GM23338 (cell line): ENCODE data around the gene SMCO2. TPM values are rescaled to one million over a fixed set of nuclear protein-coding genes. Genes with fewer than 3 reads are reported as not detected.

Experiments used
- ATAC-seq: fragments of 200-7000 bp; cut with Tn5 transposase; 3 replicates; pipeline ENCODE4 v1.9.1; 2020
- DNase-seq: peaks from one replicate; pipeline ENCODE4 v3.0.0-alpha.2; 2015; ENCODE audit warnings: low spot score
- H2AFZ ChIP-seq: fragments of 200-600 bp; sonication (generic); 2 replicates; pipeline ENCODE4 v1.8.0; 2016; ENCODE audit warnings: antibody characterized with exemption, mild to moderate bottlenecking, moderate library complexity
- H3F3A ChIP-seq: fragments of 200-600 bp; sonication (generic); replicated peaks from 2 replicates; pipeline ENCODE4 v1.8.0; 2017; ENCODE audit warnings: antibody characterized with exemption, mixed run types, low read depth
- H3K27ac ChIP-seq: fragments of 200-600 bp; sonication (generic); 2 replicates; pipeline ENCODE4 v1.6.1; 2016; ENCODE audit warnings: low read depth
- H3K27me3 ChIP-seq: fragments of 200-600 bp; sonication (generic); 2 replicates; pipeline ENCODE4 v1.8.0; 2016; ENCODE audit warnings: mild to moderate bottlenecking, mixed run types, moderate library complexity; ENCODE audit not compliant: insufficient read depth
- H3K36me3 ChIP-seq: fragments of 200-600 bp; sonication (generic); 2 replicates; pipeline ENCODE4 v1.8.0; 2016; ENCODE audit warnings: mild to moderate bottlenecking; ENCODE audit not compliant: insufficient read depth
- H3K4me1 ChIP-seq: fragments of 200-600 bp; sonication (generic); 2 replicates; pipeline ENCODE4 v1.8.0; 2016; ENCODE audit warnings: mild to moderate bottlenecking, moderate library complexity; ENCODE audit not compliant: insufficient read depth
- H3K4me2 ChIP-seq: fragments of 200-600 bp; sonication (generic); 2 replicates; pipeline ENCODE4 v1.7.1; 2017; ENCODE audit warnings: mixed run types
- H3K4me3 ChIP-seq: fragments of 200-600 bp; sonication (generic); 2 replicates; pipeline ENCODE4 v1.6.1; 2016; ENCODE audit warnings: mixed run types
- H3K79me2 ChIP-seq: fragments of 200-600 bp; sonication (generic); replicated peaks from 2 replicates; pipeline ENCODE4 v1.8.0; 2017; ENCODE audit warnings: mild to moderate bottlenecking; ENCODE audit not compliant: insufficient read depth
- H3K9me2 ChIP-seq: fragments of 200-600 bp; sonication (generic); 2 replicates; pipeline ENCODE4 v1.8.0; 2017; ENCODE audit not compliant: insufficient read depth
- H4K20me1 ChIP-seq: fragments of 200-600 bp; sonication (generic); replicated peaks from 2 replicates; pipeline ENCODE4 v1.8.0; 2017; ENCODE audit warnings: mild to moderate bottlenecking; ENCODE audit not compliant: insufficient read depth
- H3K27ac Mint-ChIP-seq: 2 replicates; pipeline ENCODE4 v1.8.0; 2020; ENCODE audit warnings: inconsistent platforms, mild to moderate bottlenecking, moderate library complexity, mixed read lengths
- H3K27me3 Mint-ChIP-seq: 3 replicates; pipeline ENCODE4 v1.8.0; 2022; ENCODE audit warnings: low read depth, mild to moderate bottlenecking, moderate library complexity, mixed read lengths, inconsistent platforms; ENCODE audit not compliant: insufficient read depth, poor library complexity
- H3K36me3 Mint-ChIP-seq: 3 replicates; pipeline ENCODE4 v1.8.0; 2021; ENCODE audit warnings: low read depth, mild to moderate bottlenecking, inconsistent platforms, moderate library complexity, mixed read lengths
- H3K4me1 Mint-ChIP-seq: 3 replicates; pipeline ENCODE4 v1.8.0; 2020; ENCODE audit warnings: mild to moderate bottlenecking, inconsistent platforms, mixed read lengths
- H3K4me3 Mint-ChIP-seq: 3 replicates; pipeline ENCODE4 v1.8.0; 2021; ENCODE audit warnings: moderate library complexity, mild to moderate bottlenecking, inconsistent platforms, mixed read lengths
- H3K9me3 Mint-ChIP-seq: 3 replicates; pipeline ENCODE4 v1.8.0; 2020; ENCODE audit warnings: moderate library complexity, mild to moderate bottlenecking, inconsistent platforms, mixed read lengths
- CREB1 ChIP-seq: fragments of 250-450 bp; sonication (Bioruptor Pico); IDR thresholded peaks from 2 replicates; pipeline ENCODE4 v1.5.0; 2020; ENCODE audit warnings: low read depth, mild to moderate bottlenecking, moderate library complexity
- CTCF ChIP-seq, 2 experiments: fragments of 200-600 bp in 1 of 2; sonication (generic) in 1 of 2; conservative IDR thresholded peaks; 2 replicates each; pipeline versions ENCODE4 v1.5.1 to v1.6.1; 2016 to 2017; ENCODE audit warnings: antibody characterized with exemption in 2 of 2, low read depth in 2 of 2, mild to moderate bottlenecking in 2 of 2, moderate library complexity in 1 of 2
- EZH2phosphoT487 ChIP-seq: fragments of 200-600 bp; sonication (generic); IDR thresholded peaks from one replicate; pipeline ENCODE4 v1.8.1; 2018; ENCODE audit warnings: antibody characterized with exemption; ENCODE audit not compliant: unreplicated experiment
- JUNB ChIP-seq: IDR thresholded peaks from one replicate; pipeline ENCODE4 v1.6.1; 2016; ENCODE audit warnings: antibody characterized with exemption; ENCODE audit not compliant: unreplicated experiment
- POLR2AphosphoS5 ChIP-seq: IDR thresholded peaks from 2 replicates; pipeline ENCODE4 v1.6.1; 2016; ENCODE audit warnings: antibody characterized with exemption, low read depth
- REST ChIP-seq: IDR thresholded peaks from one replicate; pipeline ENCODE4 v1.6.1; 2018; ENCODE audit warnings: antibody characterized with exemption; ENCODE audit not compliant: unreplicated experiment
- STAT1 ChIP-seq: IDR thresholded peaks from one replicate; pipeline ENCODE4 v1.6.1; 2016; ENCODE audit warnings: antibody characterized with exemption; ENCODE audit not compliant: unreplicated experiment
- ZNF114 ChIP-seq: fragments of 250-450 bp; sonication (Bioruptor Pico); IDR thresholded peaks from 2 replicates; pipeline ENCODE4 v1.5.0; 2020; ENCODE audit warnings: mild to moderate bottlenecking, moderate library complexity
- ZNF331 ChIP-seq: fragments of 250-450 bp; sonication (Bioruptor Pico); IDR thresholded peaks from 2 replicates; pipeline ENCODE4 v1.5.0; 2020; ENCODE audit warnings: low read depth, mild to moderate bottlenecking, moderate library complexity
- ZNF462 ChIP-seq: fragments of 250-450 bp; sonication (Bioruptor Pico); IDR thresholded peaks from 2 replicates; pipeline ENCODE4 v1.5.0; 2020; ENCODE audit warnings: mild to moderate bottlenecking, moderate library complexity
- polyA plus RNA-seq: library from polyadenylated mRNA; unstranded; fragments of >200 nt; fragmentation: Nextera tagmentation; extraction: Ambion mirVana; gene quantifications from 2 replicates; pipeline ENCODE4 v1.2.1, GENCODE V29; 2016
- total RNA-seq: library from RNA; depleted of rRNA; stranded (reverse); fragments of >200 nt; shearing (Covaris generic); gene quantifications from 2 replicates; pipeline ENCODE4 v1.2.3, GENCODE V29; 2014
- TF ChIP-seq, protein P1 (sequence below): IDR thresholded peaks from 2 replicates; pipeline ENCODE4 v1.6.1; 2016; ENCODE audit warnings: antibody characterized with exemption

SMCO2 gene
- total and polyA plus RNA-seq, 2 experiments from 2014 or later = 0.86 TPM; not detected in 1

DNA sequence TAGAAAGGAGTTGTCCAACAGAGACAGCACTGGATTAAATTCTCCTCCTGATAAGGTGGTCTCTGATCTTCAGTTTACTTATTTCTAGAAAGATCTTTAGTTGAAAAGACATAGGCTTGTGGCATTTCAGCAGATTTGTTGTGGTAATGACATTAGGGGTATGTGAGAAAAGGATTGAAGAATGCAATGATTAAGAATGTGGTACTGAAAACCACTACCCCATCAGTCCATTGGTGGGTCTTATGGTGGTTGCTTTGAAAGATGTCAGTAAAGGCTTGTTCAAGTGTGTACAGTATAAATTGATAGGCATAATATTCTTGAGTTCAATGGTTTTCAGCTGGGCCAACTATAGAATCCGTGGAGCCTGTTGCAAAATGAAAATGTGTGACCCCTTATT is 88.2 kb downstream of the SMCO2 start (continued):
- TF ChIP-seq ZNF462 (no peak), REST (no peak), ZNF331 (CRISPR knock-in tag) (no peak), CREB1 (no peak), EZH2phosphoT487 (no peak), POLR2AphosphoS5 (no peak), STAT1 (no peak)

DNA sequence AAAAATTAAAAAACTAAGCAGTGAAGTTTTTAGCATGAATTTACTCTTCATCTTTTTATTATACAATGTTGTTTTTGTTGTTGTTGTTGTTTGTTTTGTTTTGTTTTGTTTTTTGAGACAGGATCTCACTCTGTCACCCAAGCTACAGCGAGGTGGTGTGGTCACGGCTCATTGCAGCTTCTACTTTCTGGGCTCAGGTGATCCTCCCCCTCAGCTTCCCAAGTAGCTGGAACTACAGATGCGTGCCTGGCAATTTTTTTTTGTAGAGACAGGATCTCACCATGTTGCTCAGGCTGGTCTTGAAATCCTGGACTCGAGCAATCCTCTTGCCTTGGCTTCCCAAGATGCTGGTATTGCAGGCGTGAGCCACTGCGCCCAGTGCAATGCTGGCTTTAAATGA is 88.8 kb downstream of the SMCO2 start:
- peaks cover 32% of the 10 kb centered on the region for H3K4me1 Mint-ChIP-seq
- H3K9me3 Mint-ChIP-seq = no peaks in the 10 kb centered on the region
- Histone ChIP-seq H3K36me3 (no peaks in the 10 kb centered on the region), H3K79me2 (peaks cover 99% of the 10 kb centered on the region), H3K4me2 (no peak overlapping the region), H2AFZ (no peak overlapping the region), H3F3A (no peaks in the 10 kb centered on the region), H3K27ac (no peak overlapping the region), H3K9me2 (0 out of 2 replicates have a peak, but pooled peaks cover 5% of the 10 kb centered on the region), H3K4me3 (no peak overlapping the region), H4K20me1 (peaks cover 12% of the 10 kb centered on the region), H3K4me1 (peaks cover 18% of the 10 kb centered on the region), H3K27me3 (no peaks in the 10 kb centered on the region)
- peaks cover 1% of the 10 kb centered on the region for H3K27me3 Mint-ChIP-seq
- TF ChIP-seq POLR2AphosphoS5 = no peak
- TF ChIP-seq ZNF114 (CRISPR knock-in tag) = no peak
- no peak for TF ChIP-seq ZNF331 (CRISPR knock-in tag)
- TF ChIP-seq CTCF (conservative IDR thresholded peaks at IDR 0.05; ENCODE audit: low read depth in 2 of 2) = no peak
- TF ChIP-seq JUNB = no peak
- TF ChIP-seq CREB1 = no peak
- TF ChIP-seq, protein P1, sequence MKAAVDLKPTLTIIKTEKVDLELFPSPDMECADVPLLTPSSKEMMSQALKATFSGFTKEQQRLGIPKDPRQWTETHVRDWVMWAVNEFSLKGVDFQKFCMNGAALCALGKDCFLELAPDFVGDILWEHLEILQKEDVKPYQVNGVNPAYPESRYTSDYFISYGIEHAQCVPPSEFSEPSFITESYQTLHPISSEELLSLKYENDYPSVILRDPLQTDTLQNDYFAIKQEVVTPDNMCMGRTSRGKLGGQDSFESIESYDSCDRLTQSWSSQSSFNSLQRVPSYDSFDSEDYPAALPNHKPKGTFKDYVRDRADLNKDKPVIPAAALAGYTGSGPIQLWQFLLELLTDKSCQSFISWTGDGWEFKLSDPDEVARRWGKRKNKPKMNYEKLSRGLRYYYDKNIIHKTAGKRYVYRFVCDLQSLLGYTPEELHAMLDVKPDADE = no peak
- H3K36me3 Mint-ChIP-seq = no peaks in the 10 kb centered on the region
- no peak overlapping the region for H3K27ac Mint-ChIP-seq
- no peak overlapping the region for H3K4me3 Mint-ChIP-seq
- ATAC-seq (no peak), DNase-seq (no peak)
